HepG2 (cell line): ENCODE measurements around the gene SMKR1. TPM values are rescaled to one million over a fixed set of nuclear protein-coding genes. Genes with fewer than 3 reads are reported as not detected.

Source experiments
- ATAC-seq: fragments of 200-7000 bp; cut with Tn5 transposase; 3 replicates; pipeline ENCODE4 v1.9.1; 2020; ENCODE audit warnings: mild to moderate bottlenecking, moderate library complexity
- BruUV-seq: library from RNA; stranded (reverse); fragments of 400-500 nt; replicated peaks from 2 replicates; lab custom pipeline; 2021; lab: Mats Ljungman, UMichigan
- CTCF ChIA-PET: fragments of 300-600 bp; formaldehyde crosslinking; extraction: SDS; loops from one replicate; lab custom pipeline; 2021; ENCODE audit warnings: low total read pairs, inconsistent platforms, low intra/inter-chr PET ratio; lab: Yijun Ruan, JAX
- POLR2A ChIA-PET: fragments of 350-600 bp; sonication (Branson Sonifier 250); formaldehyde crosslinking; loops from one replicate; lab custom pipeline; 2020; ENCODE audit warnings: antibody characterized with exemption, inconsistent platforms; lab: Yijun Ruan, JAX
- DNase-seq: peaks from one replicate; pipeline ENCODE4 v3.0.0-alpha.2; 2015; ENCODE audit warnings: low spot score
- FAIRE-seq: peaks from 3 replicates; lab custom pipeline; 2011; peaks lifted over from hg19 to GRCh38; lab: Jason Lieb, UNC
- H2AFZ ChIP-seq: one replicate; pipeline ENCODE4 v1.6.1; 2011; ENCODE audit warnings: low read length, inconsistent platforms
- H3K27ac ChIP-seq: fragments of 300-600 bp; 3 replicates; pipeline ENCODE4 v1.8.0; 2011; ENCODE audit warnings: mixed run types, mild to moderate bottlenecking, mixed read lengths, low read length, inconsistent platforms; ENCODE audit not compliant: insufficient read depth; ENCODE audit errors: extremely low read length
- H3K27me3 ChIP-seq, 2 experiments: fragments of 200-600 bp in 1 of 2; 2 replicates in 1 of 2; 3 replicates in 1 of 2; pipeline versions ENCODE4 v1.6.0 to v1.8.0; 2011; ENCODE audit warnings: low read length in 2 of 2, mild to moderate bottlenecking in 2 of 2, moderate library complexity in 2 of 2, inconsistent platforms in 1 of 2; ENCODE audit not compliant: insufficient read depth in 2 of 2, control insufficient read depth in 1 of 2
- H3K36me3 ChIP-seq, 2 experiments: fragments of 200-600 bp in 1 of 2; replicated peaks in 1 of 2; 2 replicates in 1 of 2; 3 replicates in 1 of 2; pipeline versions ENCODE4 v1.5.1 to v1.8.0; 2011; ENCODE audit warnings: low read length in 2 of 2, inconsistent platforms in 1 of 2; ENCODE audit not compliant: insufficient read depth in 2 of 2, control insufficient read depth in 1 of 2
- H3K4me1 ChIP-seq: 2 replicates; pipeline ENCODE4 v1.5.1; 2012; ENCODE audit warnings: low read length, inconsistent platforms; ENCODE audit not compliant: insufficient read depth
- H3K4me2 ChIP-seq: 2 replicates; pipeline ENCODE4 v1.6.0; 2011; ENCODE audit warnings: low read depth, low read length, inconsistent platforms
- H3K4me3 ChIP-seq, 3 experiments: fragments of 200-600 bp in 1 of 3; sonication (generic), shearing (Covaris generic) in 1 of 3; replicated peaks in 1 of 3; 2 replicates each; pipeline ENCODE4 v1.5.1; 2011 to 2016; ENCODE audit warnings: low read length in 3 of 3, inconsistent platforms in 2 of 3, low read depth in 2 of 3, mild to moderate bottlenecking in 2 of 3, control low read depth in 1 of 3, mixed read lengths in 1 of 3; ENCODE audit not compliant: insufficient read depth in 1 of 3
- H3K79me2 ChIP-seq: one replicate; pipeline ENCODE4 v1.6.1; 2011; ENCODE audit warnings: low read length, inconsistent platforms; ENCODE audit not compliant: insufficient read depth
- H3K9ac ChIP-seq: 2 replicates; pipeline ENCODE4 v1.6.0; 2011; ENCODE audit warnings: mild to moderate bottlenecking, low read depth, low read length, inconsistent platforms; ENCODE audit not compliant: insufficient read depth
- H3K9me3 ChIP-seq: 2 replicates; pipeline ENCODE4 v1.5.1; 2012; ENCODE audit warnings: mild to moderate bottlenecking, low read length
- H4K20me1 ChIP-seq: 2 replicates; pipeline ENCODE4 v1.6.0; 2011; ENCODE audit warnings: inconsistent platforms, mild to moderate bottlenecking, low read length, moderate library complexity; ENCODE audit not compliant: insufficient read depth
- FOXM1 ChIP-seq: sonication (generic); formaldehyde crosslinking; IDR thresholded peaks from 2 replicates; pipeline ENCODE4 v1.5.0; 2020; ENCODE audit warnings: missing genetic modification reagents
- GATAD1 ChIP-seq: IDR thresholded peaks from 2 replicates; pipeline ENCODE4 v1.6.1; 2016; ENCODE audit warnings: missing genetic modification reagents, missing compliant biosample characterization
- ZBTB43 ChIP-seq: sonication (generic); formaldehyde crosslinking; conservative IDR thresholded peaks from 2 replicates; pipeline ENCODE4 v1.4.0; 2020; ENCODE audit warnings: missing genetic modification reagents
- ZNF580 ChIP-seq: IDR thresholded peaks from 2 replicates; pipeline ENCODE4 v1.6.1; 2016; ENCODE audit warnings: low read depth, borderline replicate concordance
- ZNF746 ChIP-seq: sonication (generic); formaldehyde crosslinking; IDR thresholded peaks from 2 replicates; pipeline ENCODE4 v1.8.0; 2022; ENCODE audit warnings: mild to moderate bottlenecking, missing genetic modification reagents
- WGBS: methylation state at CpG from one replicate; pipeline ENCODE4 v1.1.6; 2017; ENCODE audit warnings: low lambda C conversion rate; 5-methylcytosine and 5-hydroxymethylcytosine counted together
- in situ Hi-C: cut with HindIII; loops from 2 replicates; pipeline ENCODE4 v1.10.0; 2017; ENCODE audit warnings: low pct_unique_long_range_greater_than_20kb; ENCODE audit not compliant: extremely low pct_ligation_motif_present
- intact Hi-C: fragments of 100-400 bp; cut with micrococcal nuclease; formaldehyde crosslinking; loops from one replicate; pipeline ENCODE4 v1.10.0; 2022; ENCODE audit not compliant: unreplicated experiment
- polyA plus RNA-seq, 8 experiments: library from polyadenylated mRNA; depleted of rRNA in 3 of 8; stranded (reverse) in 7 of 8; unstranded in 1 of 8; fragments of >200 nt; fragmentation: Illumina TruSeq in 4 of 8; extraction: Trizol in 4 of 8; gene quantifications; 2 replicates each; pipeline versions ENCODE4 v1.2.1 to v1.2.3, GENCODE V29; 2011 to 2016; ENCODE audit warnings: low read depth in 4 of 8, missing spikeins in 1 of 8, mixed read lengths in 1 of 8; ENCODE audit not compliant: insufficient read depth in 1 of 8
- total RNA-seq, 5 experiments: library from RNA; depleted of rRNA; stranded (reverse); fragments of >200 nt; fragmentation: Illumina TruSeq; extraction: Trizol; gene quantifications; 2 replicates each; pipeline ENCODE4 v1.2.3, GENCODE V29; 2016; ENCODE audit warnings: low read depth in 1 of 5
- TF ChIP-seq, protein P1 (sequence below): sonication (generic); formaldehyde crosslinking; IDR thresholded peaks from 2 replicates; pipeline ENCODE4 v1.4.0; 2020; ENCODE audit warnings: missing genetic modification reagents
- TF ChIP-seq, protein P2 (sequence below): sonication (generic); formaldehyde crosslinking; IDR thresholded peaks from 2 replicates; pipeline ENCODE4 v1.5.0; 2020; ENCODE audit warnings: mild to moderate bottlenecking, missing genetic modification reagents

The SMKR1 gene
- total and polyA plus RNA-seq, 2 of the 13 experiments (the other 11 are each of a cell fraction or from before 2014, with no cell fraction given): 0.07 TPM; not detected in 1

DNA sequence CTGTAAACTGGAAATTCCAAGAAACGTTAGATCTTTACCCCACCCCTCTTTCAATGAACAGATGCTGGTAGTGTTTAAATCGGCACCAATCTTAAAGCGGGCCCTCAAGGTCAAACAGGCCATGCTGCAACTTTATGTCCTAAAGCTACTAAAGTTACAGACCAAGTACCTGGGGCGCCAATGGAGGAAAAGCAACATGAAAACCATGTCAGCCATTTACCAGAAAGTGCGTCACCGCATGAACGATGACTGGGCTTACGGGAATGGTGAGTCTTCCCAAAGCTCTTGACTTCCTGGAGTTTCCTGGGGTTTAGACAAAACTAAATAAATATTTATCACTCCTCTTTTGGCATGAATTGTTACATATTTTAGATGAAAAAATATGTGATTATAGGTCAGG lies 19.6 kb upstream of the SMKR1 start:
- Histone ChIP-seq H4K20me1 (no peaks in the 10 kb centered on the region), H3K27me3 (no peaks in the 10 kb centered on the region), H3K27ac (no peak overlapping the region), H3K4me3 (no peak overlapping the region), H3K4me1 (no peaks in the 10 kb centered on the region), H3K36me3 (peaks cover 2 to 4% of the 10 kb centered on the region in 2 experiments; a peak in 1 of 5 replicates), H3K4me2 (no peak overlapping the region), H2AFZ (no peak overlapping the region), H3K79me2 (no peaks in the 10 kb centered on the region), H3K9me3 (no peaks in the 10 kb centered on the region), H3K9ac (no peak overlapping the region)
- POLR2A ChIA-PET: no interaction called here
- CTCF ChIA-PET: no interaction called here
- in situ Hi-C loops: no loop called here
- no TSS peak for BruUV-seq
- DNase-seq: no peak
- no peak for FAIRE-seq
- no peak for TF ChIP-seq FOXM1 (CRISPR knock-in tag)
- no peak for TF ChIP-seq ZBTB43 (CRISPR knock-in tag)
- TF ChIP-seq, protein P1, sequence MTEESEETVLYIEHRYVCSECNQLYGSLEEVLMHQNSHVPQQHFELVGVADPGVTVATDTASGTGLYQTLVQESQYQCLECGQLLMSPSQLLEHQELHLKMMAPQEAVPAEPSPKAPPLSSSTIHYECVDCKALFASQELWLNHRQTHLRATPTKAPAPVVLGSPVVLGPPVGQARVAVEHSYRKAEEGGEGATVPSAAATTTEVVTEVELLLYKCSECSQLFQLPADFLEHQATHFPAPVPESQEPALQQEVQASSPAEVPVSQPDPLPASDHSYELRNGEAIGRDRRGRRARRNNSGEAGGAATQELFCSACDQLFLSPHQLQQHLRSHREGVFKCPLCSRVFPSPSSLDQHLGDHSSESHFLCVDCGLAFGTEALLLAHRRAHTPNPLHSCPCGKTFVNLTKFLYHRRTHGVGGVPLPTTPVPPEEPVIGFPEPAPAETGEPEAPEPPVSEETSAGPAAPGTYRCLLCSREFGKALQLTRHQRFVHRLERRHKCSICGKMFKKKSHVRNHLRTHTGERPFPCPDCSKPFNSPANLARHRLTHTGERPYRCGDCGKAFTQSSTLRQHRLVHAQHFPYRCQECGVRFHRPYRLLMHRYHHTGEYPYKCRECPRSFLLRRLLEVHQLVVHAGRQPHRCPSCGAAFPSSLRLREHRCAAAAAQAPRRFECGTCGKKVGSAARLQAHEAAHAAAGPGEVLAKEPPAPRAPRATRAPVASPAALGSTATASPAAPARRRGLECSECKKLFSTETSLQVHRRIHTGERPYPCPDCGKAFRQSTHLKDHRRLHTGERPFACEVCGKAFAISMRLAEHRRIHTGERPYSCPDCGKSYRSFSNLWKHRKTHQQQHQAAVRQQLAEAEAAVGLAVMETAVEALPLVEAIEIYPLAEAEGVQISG (CRISPR knock-in tag): no peak
- TF ChIP-seq, protein P2, sequence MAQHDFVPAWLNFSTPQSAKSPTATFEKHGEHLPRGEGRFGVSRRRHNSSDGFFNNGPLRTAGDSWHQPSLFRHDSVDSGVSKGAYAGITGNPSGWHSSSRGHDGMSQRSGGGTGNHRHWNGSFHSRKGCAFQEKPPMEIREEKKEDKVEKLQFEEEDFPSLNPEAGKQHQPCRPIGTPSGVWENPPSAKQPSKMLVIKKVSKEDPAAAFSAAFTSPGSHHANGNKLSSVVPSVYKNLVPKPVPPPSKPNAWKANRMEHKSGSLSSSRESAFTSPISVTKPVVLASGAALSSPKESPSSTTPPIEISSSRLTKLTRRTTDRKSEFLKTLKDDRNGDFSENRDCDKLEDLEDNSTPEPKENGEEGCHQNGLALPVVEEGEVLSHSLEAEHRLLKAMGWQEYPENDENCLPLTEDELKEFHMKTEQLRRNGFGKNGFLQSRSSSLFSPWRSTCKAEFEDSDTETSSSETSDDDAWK (CRISPR knock-in tag): no peak
- TF ChIP-seq ZNF580: no peak
- no peak for TF ChIP-seq ZNF746 (CRISPR knock-in tag)
- no peak for TF ChIP-seq GATAD1
- ATAC-seq: no peak
- WGBS: 97% methylated on average over 8 of the region's 8 CpGs
- intact Hi-C loops: no loop called here
